ENCODE data around the gene RNF213.
"Not testable (repeated sequence)": the region's sequence is repeated elsewhere in the genome, so short reads cannot be mapped to it uniquely, and the experiment has no call there.

The RNF213 gene

DNA sequence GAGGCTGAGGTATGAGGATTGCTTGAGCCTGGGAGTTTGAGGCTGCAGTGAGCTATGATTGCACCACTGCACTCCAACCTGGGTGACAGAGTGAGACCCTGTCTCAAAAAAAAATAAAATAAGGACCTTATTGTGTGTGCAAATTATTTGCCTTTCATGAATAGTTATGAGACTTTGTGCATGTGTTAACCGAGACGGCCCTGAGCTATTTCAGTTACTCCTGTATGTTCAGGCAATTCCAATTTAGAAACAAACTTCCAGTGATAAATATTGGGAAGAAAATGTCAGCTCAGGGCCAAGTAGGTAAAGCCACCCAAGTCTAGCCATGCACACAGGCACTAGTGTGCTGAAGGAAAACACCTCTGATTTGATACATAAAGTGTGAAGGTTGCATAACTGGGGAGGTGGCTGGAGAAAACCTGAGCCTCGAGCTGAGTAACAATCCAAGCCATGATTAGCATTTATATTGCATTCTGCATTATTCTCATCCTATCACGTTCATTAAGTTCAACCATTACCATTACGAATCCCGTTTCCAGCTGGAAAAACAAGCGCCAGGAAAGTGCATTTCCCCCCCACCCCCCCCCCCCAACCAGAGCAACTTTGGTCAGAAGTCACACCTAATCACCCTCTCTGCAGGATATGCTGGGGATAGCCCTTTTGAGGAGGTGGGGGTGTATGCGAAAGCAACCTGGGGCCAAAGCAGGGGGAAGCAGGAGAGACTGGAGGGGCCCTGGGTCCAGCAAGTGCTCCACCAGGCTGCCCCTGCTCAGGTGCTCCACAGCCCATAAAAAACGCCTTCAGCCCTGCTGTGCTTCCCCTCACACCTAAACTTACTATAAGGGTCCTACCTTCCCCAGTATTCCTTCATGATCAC lies 135.7 kb downstream of the RNF213 start:
- in situ Hi-C loops (cut with MboI; ENCODE audit: low pct_unique_long_range_greater_than_20kb, low sequenced_read_pairs, unreplicated experiment), result no loop called here
- no peak for TF ChIP-seq CTCF (IDR thresholded peaks at IDR 0.05; ENCODE audit: extremely low read depth, insufficient read depth, missing control alignments)

GRCh38 chr17:80397034-80397387 lies 136.4 kb downstream of the RNF213 start:
- TF ChIP-seq CTCF (IDR thresholded peaks at IDR 0.05; ENCODE audit: extremely low read depth, insufficient read depth, missing control alignments), result no peak
- DNase-seq (ENCODE audit: low spot score), result no peak
- in situ Hi-C loops (cut with MboI; ENCODE audit: low pct_unique_long_range_greater_than_20kb, low sequenced_read_pairs, unreplicated experiment), result no loop called here

More for the DNA sequence above, 135.7 kb downstream of the RNF213 start:
- DNase-seq (ENCODE audit: low spot score), result no peak

DNA sequence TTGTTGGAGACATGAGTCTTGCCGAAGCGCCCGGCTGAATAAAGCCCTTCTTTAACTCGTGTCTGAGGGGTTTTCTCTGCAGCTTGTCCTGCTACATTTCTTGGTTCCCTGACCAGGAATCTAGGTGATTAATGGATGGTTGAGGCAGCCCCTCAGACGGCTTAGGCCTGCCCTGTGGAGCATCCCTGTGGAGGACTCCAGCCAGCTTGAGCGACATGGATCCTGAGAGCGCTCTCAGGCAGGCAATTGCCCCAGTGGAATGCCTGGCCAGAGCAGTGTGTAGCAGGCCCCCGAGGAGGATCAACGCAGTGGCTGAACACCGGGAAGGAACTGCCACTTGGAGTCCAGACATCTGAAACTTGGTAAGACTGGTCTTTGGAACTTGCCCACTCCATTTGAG lies 137.0 kb downstream of the RNF213 start:
- DNase-seq (ENCODE audit: low spot score), result no peak

DNA sequence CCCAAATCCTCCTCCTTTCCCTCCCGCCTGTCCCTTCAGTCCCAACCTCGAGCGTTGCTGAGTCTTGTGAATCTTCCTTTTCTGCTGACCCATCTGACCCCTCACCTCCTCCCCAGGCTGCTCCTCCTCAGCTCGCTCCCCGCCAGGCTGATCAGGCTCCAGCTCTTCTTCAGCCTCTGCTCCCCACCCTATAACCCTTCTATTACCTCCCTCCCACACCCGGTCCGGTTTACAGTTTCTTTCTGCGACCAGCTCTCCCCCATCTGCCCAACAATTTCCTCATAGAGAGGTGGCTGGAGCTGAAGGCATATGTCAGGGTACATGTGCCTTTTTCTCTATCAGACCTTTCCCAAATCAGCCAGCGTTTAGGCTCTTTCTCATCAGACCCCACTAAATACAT lies 140.4 kb downstream of the RNF213 start:
- in situ Hi-C loops (cut with MboI; ENCODE audit: low pct_unique_long_range_greater_than_20kb, low sequenced_read_pairs, unreplicated experiment); DNase-seq (ENCODE audit: low spot score): not testable (repeated sequence)

More for the DNA sequence above, 137.0 kb downstream of the RNF213 start:
- TF ChIP-seq CTCF (IDR thresholded peaks at IDR 0.05; ENCODE audit: extremely low read depth, insufficient read depth, missing control alignments), result no peak
- in situ Hi-C loops (cut with MboI; ENCODE audit: low pct_unique_long_range_greater_than_20kb, low sequenced_read_pairs, unreplicated experiment), result no loop called here

- DNase-seq (ENCODE audit: low spot score); in situ Hi-C loops (cut with MboI; ENCODE audit: low pct_unique_long_range_greater_than_20kb, low sequenced_read_pairs, unreplicated experiment): not testable (repeated sequence)
Measured at GRCh38 chr17:80402102-80402501, 141.4 kb downstream of the RNF213 start.

DNA sequence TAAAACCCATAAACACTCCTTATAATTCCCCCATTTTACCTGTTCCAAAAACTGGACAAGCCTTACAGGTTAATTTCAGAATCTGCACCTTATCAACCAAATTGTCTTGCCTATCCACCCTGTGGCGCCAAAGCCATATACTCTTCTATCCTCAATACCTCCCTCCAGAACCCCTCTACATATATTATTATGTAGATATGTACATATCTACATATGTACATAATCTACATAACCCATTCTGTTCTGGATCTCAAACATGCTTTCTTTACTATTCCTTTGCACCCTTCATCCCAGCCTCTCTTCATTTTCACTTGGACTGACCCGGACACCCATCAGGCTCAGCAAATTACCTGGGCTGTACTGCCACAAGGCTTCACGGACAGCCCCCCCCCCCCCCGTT lies 142.3 kb downstream of the RNF213 start:
- TF ChIP-seq CTCF (IDR thresholded peaks at IDR 0.05; ENCODE audit: extremely low read depth, insufficient read depth, missing control alignments), result no peak
- in situ Hi-C loops (cut with MboI; ENCODE audit: low pct_unique_long_range_greater_than_20kb, low sequenced_read_pairs, unreplicated experiment), result no loop called here
- no peak for DNase-seq (ENCODE audit: low spot score)

GRCh38 chr17:80406146-80406545 lies 145.5 kb downstream of the RNF213 start:
- no peak for TF ChIP-seq CTCF (IDR thresholded peaks at IDR 0.05; ENCODE audit: extremely low read depth, insufficient read depth, missing control alignments)
- in situ Hi-C loops (cut with MboI; ENCODE audit: low pct_unique_long_range_greater_than_20kb, low sequenced_read_pairs, unreplicated experiment), result no loop called here
- no peak for DNase-seq (ENCODE audit: low spot score)

DNA sequence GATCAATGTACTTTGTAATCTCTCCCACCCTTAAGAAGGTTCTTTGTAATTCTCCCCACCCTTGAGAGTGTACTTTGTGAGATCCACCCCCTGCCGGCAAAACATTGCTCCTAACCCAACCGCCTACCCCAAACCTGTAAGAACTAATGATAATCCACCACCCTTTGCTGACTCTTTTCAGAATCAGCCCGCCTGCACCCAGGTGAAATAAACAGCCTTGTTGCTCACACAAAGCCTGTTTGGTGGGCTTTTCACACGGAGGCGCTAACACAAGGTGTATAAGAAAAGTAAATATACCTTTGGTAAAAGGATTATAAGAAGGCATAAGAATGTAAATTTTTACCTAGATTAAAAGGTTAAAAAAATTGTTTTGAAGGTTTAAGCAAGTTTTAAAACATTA lies 147.3 kb downstream of the RNF213 start:
- DNase-seq (ENCODE audit: low spot score); in situ Hi-C loops (cut with MboI; ENCODE audit: low pct_unique_long_range_greater_than_20kb, low sequenced_read_pairs, unreplicated experiment): not testable (repeated sequence)
